WTC11 (cell line): Measurements from ENCODE around the gene JMJD8. TPM values are rescaled to one million over a fixed set of nuclear protein-coding genes. Genes with fewer than 3 reads are reported as not detected.

Source experiments
- ATAC-seq: fragments of 200-7000 bp; cut with Tn5 transposase; 2 replicates; pipeline ENCODE4 v1.10.0; 2021; ENCODE audit warnings: mild to moderate bottlenecking, moderate library complexity
- CTCF ChIA-PET: fragments of 300-600 bp; sonication (Branson Sonifier 250); formaldehyde crosslinking; loops from one replicate; lab custom pipeline; 2021; ENCODE audit warnings: antibody characterized with exemption; lab: Charles Lee
- POLR2A ChIA-PET: fragments of 350-600 bp; sonication (Branson Sonifier 250); formaldehyde crosslinking; loops from one replicate; lab custom pipeline; 2021; ENCODE audit warnings: antibody characterized with exemption; lab: Charles Lee
- DNase-seq: peaks from one replicate; pipeline ENCODE4 v3.0.0; 2021; ENCODE audit warnings: low spot score
- H3K27ac Mint-ChIP-seq: 2 replicates; pipeline ENCODE4 v1.8.0; 2021; ENCODE audit warnings: mixed read lengths
- H3K27me3 Mint-ChIP-seq: 2 replicates; pipeline ENCODE4 v1.8.0; 2021; ENCODE audit warnings: low read depth, mild to moderate bottlenecking, moderate library complexity, mixed read lengths
- H3K36me3 Mint-ChIP-seq: 2 replicates; pipeline ENCODE4 v1.8.0; 2021; ENCODE audit warnings: mixed read lengths
- H3K4me1 Mint-ChIP-seq: 2 replicates; pipeline ENCODE4 v1.8.0; 2022; ENCODE audit warnings: mixed read lengths
- H3K4me3 Mint-ChIP-seq: 2 replicates; pipeline ENCODE4 v1.8.0; 2021; ENCODE audit warnings: mild to moderate bottlenecking, moderate library complexity, mixed read lengths
- H3K9me3 Mint-ChIP-seq: 2 replicates; pipeline ENCODE4 v1.8.0; 2021; ENCODE audit warnings: mixed read lengths
- ATF1 ChIP-seq: sonication (generic); formaldehyde crosslinking; IDR thresholded peaks from 2 replicates; pipeline ENCODE4 v1.8.1; 2023; ENCODE audit warnings: mild to moderate bottlenecking, moderate library complexity, missing genetic modification reagents
- CREM ChIP-seq: sonication (generic); formaldehyde crosslinking; IDR thresholded peaks from 2 replicates; pipeline ENCODE4 v1.8.1; 2022; ENCODE audit warnings: mild to moderate bottlenecking, missing genetic modification reagents, moderate library complexity
- E2F5 ChIP-seq: sonication (generic); formaldehyde crosslinking; IDR thresholded peaks from 2 replicates; pipeline ENCODE4 v1.8.1; 2022; ENCODE audit warnings: mild to moderate bottlenecking, moderate library complexity, missing genetic modification reagents
- ELF4 ChIP-seq: sonication (generic); formaldehyde crosslinking; IDR thresholded peaks from 2 replicates; pipeline ENCODE4 v1.8.1; 2022; ENCODE audit warnings: low read depth, mild to moderate bottlenecking, moderate library complexity, missing genetic modification reagents
- EMX1 ChIP-seq: fragments of 250-450 bp; sonication (Bioruptor Pico); IDR thresholded peaks from 2 replicates; pipeline ENCODE4 v1.8.0; 2021; ENCODE audit warnings: mild to moderate bottlenecking
- MLX ChIP-seq: sonication (generic); formaldehyde crosslinking; IDR thresholded peaks from 2 replicates; pipeline ENCODE4 v1.8.1; 2023; ENCODE audit warnings: mild to moderate bottlenecking, missing genetic modification reagents, moderate library complexity
- MXD4 ChIP-seq: fragments of 250-450 bp; sonication (Bioruptor Pico); IDR thresholded peaks from 2 replicates; pipeline ENCODE4 v1.8.0; 2021; ENCODE audit warnings: mild to moderate bottlenecking, moderate library complexity, borderline replicate concordance
- RELA ChIP-seq: sonication (generic); formaldehyde crosslinking; IDR thresholded peaks from 2 replicates; pipeline ENCODE4 v1.8.1; 2022; ENCODE audit warnings: missing genetic modification reagents, mild to moderate bottlenecking, borderline replicate concordance
- SMAD4 ChIP-seq: sonication (generic); formaldehyde crosslinking; IDR thresholded peaks from 2 replicates; pipeline ENCODE4 v1.8.0; 2022; ENCODE audit warnings: mild to moderate bottlenecking, missing genetic modification reagents
- SP1 ChIP-seq: sonication (generic); formaldehyde crosslinking; conservative IDR thresholded peaks from 2 replicates; pipeline ENCODE4 v1.8.1; 2022; ENCODE audit warnings: missing genetic modification reagents
- TEAD1 ChIP-seq: sonication (generic); formaldehyde crosslinking; IDR thresholded peaks from 2 replicates; pipeline ENCODE4 v1.8.0; 2022; ENCODE audit warnings: mild to moderate bottlenecking, missing genetic modification reagents
- total RNA-seq: library from RNA; stranded (reverse); gene quantifications from 3 replicates; pipeline ENCODE4 v1.2.3, GENCODE V29; 2021
- TF ChIP-seq, protein P1 (sequence below): sonication (generic); formaldehyde crosslinking; IDR thresholded peaks from 2 replicates; pipeline ENCODE4 v1.8.1; 2023; ENCODE audit warnings: mild to moderate bottlenecking, missing genetic modification reagents
- TF ChIP-seq, protein P2 (sequence below): fragments of 250-450 bp; sonication (Bioruptor Pico); IDR thresholded peaks from 2 replicates; pipeline ENCODE4 v1.9.0; 2021; ENCODE audit warnings: moderate library complexity, mild to moderate bottlenecking, inconsistent platforms, borderline replicate concordance
- TF ChIP-seq, protein P3 (sequence below): sonication (generic); formaldehyde crosslinking; IDR thresholded peaks from 2 replicates; pipeline ENCODE4 v1.8.0; 2023; ENCODE audit warnings: missing genetic modification reagents, mild to moderate bottlenecking, borderline replicate concordance

JMJD8 gene
- total RNA-seq, 1 experiment from 2014 or later: 61.2 TPM

DNA sequence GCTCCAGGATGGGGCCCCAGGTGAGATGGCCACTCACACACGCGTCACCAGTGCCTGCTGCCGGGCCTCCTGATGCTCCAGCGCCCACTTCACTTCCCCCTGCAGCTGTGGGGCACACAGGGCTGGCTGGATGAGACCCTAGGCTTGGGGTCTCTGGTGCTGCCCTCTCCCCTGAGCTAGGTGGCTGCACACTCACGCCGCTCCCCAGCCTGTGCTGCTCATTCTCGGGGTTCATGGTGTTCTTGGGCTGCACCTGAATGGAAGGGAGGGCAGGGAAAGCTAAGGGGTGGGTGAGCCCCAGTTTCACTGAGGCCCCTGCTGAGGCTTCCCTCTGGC lies 40.9 kb upstream of the JMJD8 start:
- ChIA-PET POLR2A (interaction anchor here (0.6 to 1.1 kb wide), 2 partner anchors 9 to 14 kb away, joined by 3 to 5 read pairs; no protein-coding TSS in a partner anchor), CTCF (interaction anchor here (1.8 to 6.9 kb wide), 2 partner anchors 11 to 15 kb away, joined by 8 to 90 read pairs; partner anchors contain the start of genes CIAO3 and METRN)
- peaks cover 2% of the 10 kb centered on the region for H3K4me1 Mint-ChIP-seq
- DNase-seq: no peak
- TF ChIP-seq MLX (no peak), ELF4 (no peak), EMX1 (CRISPR knock-in tag) (no peak), SP1 (no peak), TEAD1 (CRISPR knock-in tag) (no peak), RELA (CRISPR knock-in tag) (no peak), SMAD4 (CRISPR knock-in tag) (no peak), MXD4 (CRISPR knock-in tag) (no peak), CREM (CRISPR knock-in tag) (no peak)
- TF ChIP-seq, protein P1, sequence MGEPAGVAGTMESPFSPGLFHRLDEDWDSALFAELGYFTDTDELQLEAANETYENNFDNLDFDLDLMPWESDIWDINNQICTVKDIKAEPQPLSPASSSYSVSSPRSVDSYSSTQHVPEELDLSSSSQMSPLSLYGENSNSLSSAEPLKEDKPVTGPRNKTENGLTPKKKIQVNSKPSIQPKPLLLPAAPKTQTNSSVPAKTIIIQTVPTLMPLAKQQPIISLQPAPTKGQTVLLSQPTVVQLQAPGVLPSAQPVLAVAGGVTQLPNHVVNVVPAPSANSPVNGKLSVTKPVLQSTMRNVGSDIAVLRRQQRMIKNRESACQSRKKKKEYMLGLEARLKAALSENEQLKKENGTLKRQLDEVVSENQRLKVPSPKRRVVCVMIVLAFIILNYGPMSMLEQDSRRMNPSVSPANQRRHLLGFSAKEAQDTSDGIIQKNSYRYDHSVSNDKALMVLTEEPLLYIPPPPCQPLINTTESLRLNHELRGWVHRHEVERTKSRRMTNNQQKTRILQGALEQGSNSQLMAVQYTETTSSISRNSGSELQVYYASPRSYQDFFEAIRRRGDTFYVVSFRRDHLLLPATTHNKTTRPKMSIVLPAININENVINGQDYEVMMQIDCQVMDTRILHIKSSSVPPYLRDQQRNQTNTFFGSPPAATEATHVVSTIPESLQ (CRISPR knock-in tag): no peak
- TF ChIP-seq, protein P2, sequence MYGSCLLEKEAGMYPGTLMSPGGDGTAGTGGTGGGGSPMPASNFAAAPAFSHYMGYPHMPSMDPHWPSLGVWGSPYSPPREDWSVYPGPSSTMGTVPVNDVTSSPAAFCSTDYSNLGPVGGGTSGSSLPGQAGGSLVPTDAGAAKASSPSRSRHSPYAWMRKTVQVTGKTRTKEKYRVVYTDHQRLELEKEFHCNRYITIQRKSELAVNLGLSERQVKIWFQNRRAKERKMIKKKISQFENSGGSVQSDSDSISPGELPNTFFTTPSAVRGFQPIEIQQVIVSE: no peak
- TF ChIP-seq, protein P3, sequence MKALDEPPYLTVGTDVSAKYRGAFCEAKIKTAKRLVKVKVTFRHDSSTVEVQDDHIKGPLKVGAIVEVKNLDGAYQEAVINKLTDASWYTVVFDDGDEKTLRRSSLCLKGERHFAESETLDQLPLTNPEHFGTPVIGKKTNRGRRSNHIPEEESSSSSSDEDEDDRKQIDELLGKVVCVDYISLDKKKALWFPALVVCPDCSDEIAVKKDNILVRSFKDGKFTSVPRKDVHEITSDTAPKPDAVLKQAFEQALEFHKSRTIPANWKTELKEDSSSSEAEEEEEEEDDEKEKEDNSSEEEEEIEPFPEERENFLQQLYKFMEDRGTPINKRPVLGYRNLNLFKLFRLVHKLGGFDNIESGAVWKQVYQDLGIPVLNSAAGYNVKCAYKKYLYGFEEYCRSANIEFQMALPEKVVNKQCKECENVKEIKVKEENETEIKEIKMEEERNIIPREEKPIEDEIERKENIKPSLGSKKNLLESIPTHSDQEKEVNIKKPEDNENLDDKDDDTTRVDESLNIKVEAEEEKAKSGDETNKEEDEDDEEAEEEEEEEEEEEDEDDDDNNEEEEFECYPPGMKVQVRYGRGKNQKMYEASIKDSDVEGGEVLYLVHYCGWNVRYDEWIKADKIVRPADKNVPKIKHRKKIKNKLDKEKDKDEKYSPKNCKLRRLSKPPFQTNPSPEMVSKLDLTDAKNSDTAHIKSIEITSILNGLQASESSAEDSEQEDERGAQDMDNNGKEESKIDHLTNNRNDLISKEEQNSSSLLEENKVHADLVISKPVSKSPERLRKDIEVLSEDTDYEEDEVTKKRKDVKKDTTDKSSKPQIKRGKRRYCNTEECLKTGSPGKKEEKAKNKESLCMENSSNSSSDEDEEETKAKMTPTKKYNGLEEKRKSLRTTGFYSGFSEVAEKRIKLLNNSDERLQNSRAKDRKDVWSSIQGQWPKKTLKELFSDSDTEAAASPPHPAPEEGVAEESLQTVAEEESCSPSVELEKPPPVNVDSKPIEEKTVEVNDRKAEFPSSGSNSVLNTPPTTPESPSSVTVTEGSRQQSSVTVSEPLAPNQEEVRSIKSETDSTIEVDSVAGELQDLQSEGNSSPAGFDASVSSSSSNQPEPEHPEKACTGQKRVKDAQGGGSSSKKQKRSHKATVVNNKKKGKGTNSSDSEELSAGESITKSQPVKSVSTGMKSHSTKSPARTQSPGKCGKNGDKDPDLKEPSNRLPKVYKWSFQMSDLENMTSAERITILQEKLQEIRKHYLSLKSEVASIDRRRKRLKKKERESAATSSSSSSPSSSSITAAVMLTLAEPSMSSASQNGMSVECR (CRISPR knock-in tag): no peak
- TF ChIP-seq, all 79 proteins: peak for 0
- no peak overlapping the region for H3K27ac Mint-ChIP-seq
- peaks cover 2% of the 10 kb centered on the region; the same call in 1 of the 2 replicates for H3K27me3 Mint-ChIP-seq
- ATAC-seq: no peak
- no peak overlapping the region for H3K4me3 Mint-ChIP-seq
- H3K9me3 Mint-ChIP-seq: no peaks in the 10 kb centered on the region
- H3K36me3 Mint-ChIP-seq: no peaks in the 10 kb centered on the region; the same call in 1 of the 2 replicates

DNA sequence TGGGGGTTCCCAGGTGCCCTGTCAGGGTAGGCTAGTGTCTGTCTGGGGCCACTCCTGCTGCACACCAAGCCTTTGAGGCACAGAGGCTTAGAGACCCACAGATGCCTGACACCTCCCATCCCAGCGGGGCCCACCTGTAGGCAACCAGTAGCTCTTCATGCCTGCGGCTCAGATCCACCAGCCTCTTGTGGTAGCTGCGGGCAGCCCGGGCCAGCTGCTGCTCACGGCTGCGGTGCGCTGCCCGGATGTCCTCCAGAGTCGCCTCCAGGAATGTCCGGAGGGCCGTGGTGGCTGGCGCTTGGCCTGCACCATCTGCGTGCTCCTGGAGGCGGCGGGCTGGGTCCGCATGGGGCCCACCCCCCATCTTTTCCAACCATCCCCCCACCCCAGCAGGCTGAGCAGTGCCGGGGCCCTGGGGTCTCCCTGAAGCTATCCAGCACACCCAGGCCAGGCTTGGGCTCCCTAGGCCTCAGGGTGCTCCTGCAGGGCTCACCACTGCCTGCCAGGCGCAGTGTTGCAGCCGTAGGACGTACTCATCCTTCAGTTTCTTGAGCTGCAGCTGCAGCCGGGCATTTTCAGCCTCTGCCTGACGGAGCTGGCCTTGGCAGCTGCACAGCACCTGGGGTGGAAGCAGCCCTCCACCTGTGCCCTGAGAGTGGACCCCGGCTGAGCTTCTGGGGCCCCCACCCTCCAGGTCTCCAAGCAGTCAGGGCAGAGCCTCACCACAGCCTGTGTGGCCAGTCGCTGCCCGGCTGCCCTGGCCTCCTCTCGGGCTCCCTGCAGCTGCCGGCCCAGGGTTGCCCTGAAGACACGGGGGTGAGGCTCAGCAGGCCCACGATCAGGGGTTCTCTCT lies 40.3 kb upstream of the JMJD8 start:
- Mint-ChIP-seq H3K9me3 (no peaks in the 10 kb centered on the region), H3K4me3 (no peak overlapping the region), H3K27ac (no peak overlapping the region), H3K36me3 (no peaks in the 10 kb centered on the region; the same call in 1 of the 2 replicates), H3K4me1 (peaks cover 4% of the 10 kb centered on the region), H3K27me3 (peaks cover 2% of the 10 kb centered on the region; the same call in 1 of the 2 replicates)
- POLR2A ChIA-PET: interaction anchor here (0.6 kb wide), 1 partner anchor 13 kb away, joined by 3 read pairs; no protein-coding TSS in a partner anchor
- ATAC-seq (no peak), DNase-seq (no peak)
- CTCF ChIA-PET: interaction anchor here (0.8 to 6.9 kb wide), 2 partner anchors 9 to 11 kb away, joined by 4 to 90 read pairs; partner anchors contain the start of gene METRN
- TF ChIP-seq ATF1 (CRISPR knock-in tag): no peak
- no peak for TF ChIP-seq EMX1 (CRISPR knock-in tag)
- TF ChIP-seq E2F5: no peak
